ENCODE data around the gene PRICKLE3. TPM values are rescaled to one million over a fixed set of nuclear protein-coding genes. Genes with fewer than 3 reads are reported as not detected.
"Not testable (repeated sequence)": the region's sequence is repeated elsewhere in the genome, so short reads cannot be mapped to it uniquely, and the experiment has no call there.

The PRICKLE3 gene
- total and polyA plus RNA-seq, 2 of the 4 experiments (the other 2 are of a cell fraction) = 3.4 to 6.4 TPM

- not testable (repeated sequence) for BruUV-seq (replicated peaks)
These were observed 53.9 kb downstream of the PRICKLE3 start for GRCh38 chrX:49132275-49132674.

More at GRCh38 chrX:49132275-49132674, 53.9 kb downstream of the PRICKLE3 start:
- ATAC-seq (ENCODE audit: low read depth); H4K8ac ChIP-seq (ENCODE audit: low read depth in 2 of 2, low read length in 2 of 2); H4K20me1 ChIP-seq (ENCODE audit: insufficient read depth, low read length); H3K9me3 ChIP-seq (ENCODE audit: control insufficient read depth, insufficient read depth, low read length); H3K27ac ChIP-seq (ENCODE audit: insufficient read depth, low read length); DNase-seq; H2AFZ ChIP-seq (replicated peaks; ENCODE audit: low read length, poor library complexity); H2AK5ac ChIP-seq (ENCODE audit: low read depth, low read length); H3K36me3 ChIP-seq (ENCODE audit: control insufficient read depth, insufficient read depth, low read length); H2BK20ac ChIP-seq (ENCODE audit: low read depth, low read length); H4K91ac ChIP-seq (ENCODE audit: insufficient read depth, low read depth, low read length); H2BK5ac ChIP-seq (ENCODE audit: low read depth, low read length, poor library complexity, severe bottlenecking); H3K9ac ChIP-seq (ENCODE audit: low read depth, low read length); H3K4me2 ChIP-seq (ENCODE audit: low read depth, low read length); H3K18ac ChIP-seq (ENCODE audit: low read depth, low read length); H2BK120ac ChIP-seq (ENCODE audit: low read depth, low read length); dilution Hi-C loops (cut with HindIII; ENCODE audit: low sequenced_read_pairs, unreplicated experiment); H3K14ac ChIP-seq (replicated peaks; ENCODE audit: low read depth, low read length); H2AK9ac ChIP-seq (replicated peaks; ENCODE audit: low read depth, low read length, poor library complexity); H3K4me3 ChIP-seq (ENCODE audit: insufficient read depth, low read depth, low read length); H3K56ac ChIP-seq (ENCODE audit: extremely low read depth, insufficient read depth, low read length); H2BK15ac ChIP-seq (ENCODE audit: low read depth, low read length); H4K5ac ChIP-seq (ENCODE audit: low read depth, low read length); CTCF ChIA-PET; H3K27me3 ChIP-seq (ENCODE audit: control insufficient read depth, insufficient read depth, low read length); intact Hi-C loops (cut with micrococcal nuclease); in situ Hi-C loops (cut with MboI; ENCODE audit: low sequenced_read_pairs); H3K9me1 ChIP-seq (ENCODE audit: insufficient read depth, low read length); H3K4me1 ChIP-seq (ENCODE audit: control insufficient read depth, insufficient read depth, low read length); H3K79me1 ChIP-seq (ENCODE audit: low read depth in 1 of 2, low read length in 2 of 2); H3K23ac ChIP-seq (ENCODE audit: low read depth, low read length); H3K4ac ChIP-seq (ENCODE audit: low read depth, low read length); POLR2A ChIA-PET (ENCODE audit: unreplicated experiment): not testable (repeated sequence)
- WGBS, 2 experiments (ENCODE audit: extremely low coverage in 2 of 2, insufficient read length in 1 of 2) = no CpG with 5 or more reads among the region's 7 CpGs
